Dermis blood vessel endothelial cell (primary cell): Measurements from ENCODE around the gene CNIH2. TPM values are rescaled to one million over a fixed set of nuclear protein-coding genes. Genes with fewer than 3 reads are reported as not detected.
"Not testable (repeated sequence)": the region's sequence is repeated elsewhere in the genome, so short reads cannot be mapped to it uniquely, and the experiment has no call there.

ENCODE experiments used
- DNase-seq: peaks from one replicate; pipeline ENCODE4 v3.0.0; 2010
- total RNA-seq: library from RNA; depleted of rRNA; stranded (reverse); fragments of >200 nt; gene quantifications from 2 replicates; pipeline ENCODE4 v1.2.3, GENCODE V29; 2014

The CNIH2 gene
- not detected in 2 replicates for total RNA-seq

- peak; percentile 18 for DNase-seq
Measured at GRCh38 chr11:66277471-66278362, at the start of gene CNIH2. CNIH2 (plus strand) TSS chr11:66278175; CDS start chr11:66278457, 282 bp downstream.

- DNase-seq, result no peak
Measured at GRCh38 chr11:66228521-66228920, 49.5 kb upstream of the CNIH2 start.

- DNase-seq, result no peak
Measured at GRCh38 chr11:66230156-66230555, 47.8 kb upstream of the CNIH2 start.

- no peak for DNase-seq
Measured at GRCh38 chr11:66230978-66231377, 47.0 kb upstream of the CNIH2 start.

GRCh38 chr11:66231561-66231960, 46.4 kb upstream of the CNIH2 start:
- no peak for DNase-seq

- DNase-seq, result no peak
Measured at GRCh38 chr11:66232769-66233168, 45.2 kb upstream of the CNIH2 start.

GRCh38 chr11:66233301-66233700, 44.7 kb upstream of the CNIH2 start:
- no peak for DNase-seq

GRCh38 chr11:66235141-66235540, 42.8 kb upstream of the CNIH2 start:
- no peak for DNase-seq

GRCh38 chr11:66237867-66238266, 40.1 kb upstream of the CNIH2 start:
- no peak for DNase-seq

- DNase-seq, result no peak
Measured at GRCh38 chr11:66238786-66239413, 39.1 kb upstream of the CNIH2 start.

- DNase-seq, result no peak
Measured at GRCh38 chr11:66239511-66239910, 38.5 kb upstream of the CNIH2 start.

- no peak for DNase-seq
Measured at GRCh38 chr11:66239998-66240780, 37.8 kb upstream of the CNIH2 start.

- DNase-seq, result no peak
Measured at GRCh38 chr11:66240781-66241136, 37.2 kb upstream of the CNIH2 start.

- no peak for DNase-seq
Measured at GRCh38 chr11:66242095-66242765, 35.7 kb upstream of the CNIH2 start.

- no peak for DNase-seq
Measured at GRCh38 chr11:66243782-66244535, 34.0 kb upstream of the CNIH2 start.

- no peak for DNase-seq
Measured at GRCh38 chr11:66247295-66247694, 30.7 kb upstream of the CNIH2 start.

- no peak for DNase-seq
Measured at GRCh38 chr11:66247801-66248200, 30.2 kb upstream of the CNIH2 start.

- no peak for DNase-seq
Measured at GRCh38 chr11:66248903-66249302, 29.1 kb upstream of the CNIH2 start.

- DNase-seq, result no peak
Measured at GRCh38 chr11:66251809-66252208, 26.2 kb upstream of the CNIH2 start.

- DNase-seq, result not testable (repeated sequence)
Measured at GRCh38 chr11:66253081-66253480, 24.9 kb upstream of the CNIH2 start.

- no peak for DNase-seq
Measured at GRCh38 chr11:66258473-66258893, 19.5 kb upstream of the CNIH2 start.

- DNase-seq, result no peak
Measured at GRCh38 chr11:66259225-66259624, 18.8 kb upstream of the CNIH2 start.
